ENCODE measurements around the gene ZDHHC11B. TPM values are rescaled to one million over a fixed set of nuclear protein-coding genes. Genes with fewer than 3 reads are reported as not detected.
"Not testable (repeated sequence)": the region's sequence is repeated elsewhere in the genome, so short reads cannot be mapped to it uniquely, and the experiment has no call there.

Gene ZDHHC11B
- total RNA-seq, 1 experiment from 2014 or later: 3.8 TPM

GRCh38 chr5:696753-697702, 87.5 kb downstream of the ZDHHC11B start:
- H3K9me3 ChIP-seq (ENCODE audit: control insufficient read depth in 1 of 2, insufficient read depth in 1 of 2, low read depth in 1 of 2, low read length in 2 of 2); intact Hi-C loops (cut with micrococcal nuclease); H3K4me2 ChIP-seq (ENCODE audit: low read length); H3K9ac ChIP-seq (ENCODE audit: low read length); H3K4me3 ChIP-seq (replicated peaks in 1 of 2; ENCODE audit: low read depth in 1 of 2, low read length in 2 of 2); H3K36me3 ChIP-seq (ENCODE audit: control insufficient read depth in 1 of 2, insufficient read depth in 2 of 2, low read length in 2 of 2); H3K9me2 ChIP-seq (ENCODE audit: insufficient read depth); CTCF ChIA-PET; H3K79me2 ChIP-seq (ENCODE audit: insufficient read depth, low read length); RAD21 ChIA-PET (ENCODE audit: low non-redundant PET in 1 of 2, low total read pairs in 2 of 2, uncharacterized antibody in 2 of 2, unreplicated experiment in 2 of 2); ATAC-seq; H4K20me1 ChIP-seq (ENCODE audit: insufficient read depth); H3K27me3 ChIP-seq (ENCODE audit: insufficient read depth, low read length); BruUV-seq (replicated peaks); POLR2A ChIA-PET; H2AFZ ChIP-seq (ENCODE audit: low read depth, low read length, poor library complexity, severe bottlenecking); H3K27ac ChIP-seq (ENCODE audit: low read depth, low read length); DNase-seq (ENCODE audit: low read depth, low spot score); H3K4me1 ChIP-seq (ENCODE audit: control insufficient read depth in 1 of 2, insufficient read depth in 2 of 2, low read length in 2 of 2): not testable (repeated sequence)

- RAD21 ChIA-PET (ENCODE audit: low non-redundant PET in 1 of 2, low total read pairs in 2 of 2, uncharacterized antibody in 2 of 2, unreplicated experiment in 2 of 2); DNase-seq (ENCODE audit: low read depth, low spot score); H3K4me1 ChIP-seq (ENCODE audit: control insufficient read depth in 1 of 2, insufficient read depth in 2 of 2, low read length in 2 of 2); H2AFZ ChIP-seq (ENCODE audit: low read depth, low read length, poor library complexity, severe bottlenecking); intact Hi-C loops (cut with micrococcal nuclease); H4K20me1 ChIP-seq (ENCODE audit: insufficient read depth); H3K9ac ChIP-seq (ENCODE audit: low read length); BruUV-seq (replicated peaks); H3K4me3 ChIP-seq (replicated peaks in 1 of 2; ENCODE audit: low read depth in 1 of 2, low read length in 2 of 2); ATAC-seq; H3K79me2 ChIP-seq (ENCODE audit: insufficient read depth, low read length); H3K9me3 ChIP-seq (ENCODE audit: control insufficient read depth in 1 of 2, insufficient read depth in 1 of 2, low read depth in 1 of 2, low read length in 2 of 2); H3K9me2 ChIP-seq (ENCODE audit: insufficient read depth); H3K36me3 ChIP-seq (ENCODE audit: control insufficient read depth in 1 of 2, insufficient read depth in 2 of 2, low read length in 2 of 2); H3K27ac ChIP-seq (ENCODE audit: low read depth, low read length); POLR2A ChIA-PET; CTCF ChIA-PET; H3K4me2 ChIP-seq (ENCODE audit: low read length); H3K27me3 ChIP-seq (ENCODE audit: insufficient read depth, low read length): not testable (repeated sequence)
Measured at GRCh38 chr5:696191-696590, 88.3 kb downstream of the ZDHHC11B start.

GRCh38 chr5:695475-695874, 89.1 kb downstream of the ZDHHC11B start:
- H3K4me2 ChIP-seq (ENCODE audit: low read length); RAD21 ChIA-PET (ENCODE audit: low non-redundant PET in 1 of 2, low total read pairs in 2 of 2, uncharacterized antibody in 2 of 2, unreplicated experiment in 2 of 2); DNase-seq (ENCODE audit: low read depth, low spot score); H3K27ac ChIP-seq (ENCODE audit: low read depth, low read length); CTCF ChIA-PET; H3K36me3 ChIP-seq (ENCODE audit: control insufficient read depth in 1 of 2, insufficient read depth in 2 of 2, low read length in 2 of 2); intact Hi-C loops (cut with micrococcal nuclease); H3K4me3 ChIP-seq (replicated peaks in 1 of 2; ENCODE audit: low read depth in 1 of 2, low read length in 2 of 2); H3K27me3 ChIP-seq (ENCODE audit: insufficient read depth, low read length); H3K9ac ChIP-seq (ENCODE audit: low read length); H3K9me3 ChIP-seq (ENCODE audit: control insufficient read depth in 1 of 2, insufficient read depth in 1 of 2, low read depth in 1 of 2, low read length in 2 of 2); H4K20me1 ChIP-seq (ENCODE audit: insufficient read depth); POLR2A ChIA-PET; H3K9me2 ChIP-seq (ENCODE audit: insufficient read depth); H3K79me2 ChIP-seq (ENCODE audit: insufficient read depth, low read length); H3K4me1 ChIP-seq (ENCODE audit: control insufficient read depth in 1 of 2, insufficient read depth in 2 of 2, low read length in 2 of 2); ATAC-seq; H2AFZ ChIP-seq (ENCODE audit: low read depth, low read length, poor library complexity, severe bottlenecking): not testable (repeated sequence)
- BruUV-seq (replicated peaks): TSS peak; percentile 79

GRCh38 chr5:694042-694431, 90.5 kb downstream of the ZDHHC11B start:
- H3K27me3 ChIP-seq (ENCODE audit: insufficient read depth, low read length); H3K4me1 ChIP-seq (ENCODE audit: control insufficient read depth in 1 of 2, insufficient read depth in 2 of 2, low read length in 2 of 2); POLR2A ChIA-PET; CTCF ChIA-PET; BruUV-seq (replicated peaks); H3K27ac ChIP-seq (ENCODE audit: low read depth, low read length); H4K20me1 ChIP-seq (ENCODE audit: insufficient read depth); H3K9me2 ChIP-seq (ENCODE audit: insufficient read depth); H3K9ac ChIP-seq (ENCODE audit: low read length); ATAC-seq; DNase-seq (ENCODE audit: low read depth, low spot score); H3K36me3 ChIP-seq (ENCODE audit: control insufficient read depth in 1 of 2, insufficient read depth in 2 of 2, low read length in 2 of 2); H3K9me3 ChIP-seq (ENCODE audit: control insufficient read depth in 1 of 2, insufficient read depth in 1 of 2, low read depth in 1 of 2, low read length in 2 of 2); RAD21 ChIA-PET (ENCODE audit: low non-redundant PET in 1 of 2, low total read pairs in 2 of 2, uncharacterized antibody in 2 of 2, unreplicated experiment in 2 of 2); H2AFZ ChIP-seq (ENCODE audit: low read depth, low read length, poor library complexity, severe bottlenecking); H3K79me2 ChIP-seq (ENCODE audit: insufficient read depth, low read length); intact Hi-C loops (cut with micrococcal nuclease): not testable (repeated sequence)
- Histone ChIP-seq H3K4me3 (replicated peaks in 1 of 2; ENCODE audit: low read depth in 1 of 2, low read length in 2 of 2) (peak overlapping the region; percentile 28 to 30), H3K4me2 (ENCODE audit: low read length) (peak overlapping the region; percentile 36)

All from HCT116 (cell line).